Measurements from ENCODE around the gene CFAP61.
"Not testable (repeated sequence)": the region's sequence is repeated elsewhere in the genome, so short reads cannot be mapped to it uniquely, and the experiment has no call there.

DNA sequence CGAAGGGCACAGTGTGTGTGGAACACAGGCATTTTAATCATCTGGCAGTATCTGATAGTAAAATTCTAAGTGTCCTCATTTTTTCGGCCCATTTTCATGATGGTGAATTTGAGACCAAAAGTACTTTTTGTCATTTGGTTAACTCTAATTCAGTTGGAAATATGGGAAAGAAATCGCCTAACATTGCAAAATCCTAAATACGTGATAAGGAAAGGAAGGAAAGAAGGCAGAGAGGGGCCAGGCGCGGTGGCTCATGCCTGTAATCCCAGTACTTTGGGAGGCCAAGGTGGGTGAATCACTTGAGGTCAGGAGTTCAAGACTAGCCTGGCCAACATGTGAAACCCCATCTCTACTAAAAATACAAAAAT is 48.4 kb upstream of the CFAP61 start:
- TF ChIP-seq, protein P1, sequence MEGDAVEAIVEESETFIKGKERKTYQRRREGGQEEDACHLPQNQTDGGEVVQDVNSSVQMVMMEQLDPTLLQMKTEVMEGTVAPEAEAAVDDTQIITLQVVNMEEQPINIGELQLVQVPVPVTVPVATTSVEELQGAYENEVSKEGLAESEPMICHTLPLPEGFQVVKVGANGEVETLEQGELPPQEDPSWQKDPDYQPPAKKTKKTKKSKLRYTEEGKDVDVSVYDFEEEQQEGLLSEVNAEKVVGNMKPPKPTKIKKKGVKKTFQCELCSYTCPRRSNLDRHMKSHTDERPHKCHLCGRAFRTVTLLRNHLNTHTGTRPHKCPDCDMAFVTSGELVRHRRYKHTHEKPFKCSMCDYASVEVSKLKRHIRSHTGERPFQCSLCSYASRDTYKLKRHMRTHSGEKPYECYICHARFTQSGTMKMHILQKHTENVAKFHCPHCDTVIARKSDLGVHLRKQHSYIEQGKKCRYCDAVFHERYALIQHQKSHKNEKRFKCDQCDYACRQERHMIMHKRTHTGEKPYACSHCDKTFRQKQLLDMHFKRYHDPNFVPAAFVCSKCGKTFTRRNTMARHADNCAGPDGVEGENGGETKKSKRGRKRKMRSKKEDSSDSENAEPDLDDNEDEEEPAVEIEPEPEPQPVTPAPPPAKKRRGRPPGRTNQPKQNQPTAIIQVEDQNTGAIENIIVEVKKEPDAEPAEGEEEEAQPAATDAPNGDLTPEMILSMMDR (conservative IDR thresholded peaks at IDR 0.05; ENCODE audit: low read length): not testable (repeated sequence)
- TF ChIP-seq EZH2phosphoT487 (IDR thresholded peaks at IDR 0.05; ENCODE audit: borderline replicate concordance): not testable (repeated sequence)

Measured in Loucy (cell line).